ENCODE measurements around the gene DLG5. TPM values are rescaled to one million over a fixed set of nuclear protein-coding genes. Genes with fewer than 3 reads are reported as not detected.

Gene DLG5
- total RNA-seq, 1 experiment from 2014 or later, result 127 TPM

- CTCF ChIA-PET, result interaction anchor here (0.5 to 1.5 kb wide), 5 partner anchors 15 to 82 kb away, joined by 3 to 4 read pairs (median 3); no protein-coding TSS in a partner anchor
- TF ChIP-seq CTCF (IDR thresholded peaks at IDR 0.05; ENCODE audit: unreplicated experiment), result no peak
- H3K4me1 Mint-ChIP-seq (ENCODE audit: insufficient read depth, unreplicated experiment), result peaks cover 29% of the 10 kb centered on the region
- H3K27me3 Mint-ChIP-seq (ENCODE audit: insufficient read depth, unreplicated experiment), result no peaks in the 10 kb centered on the region
- intact Hi-C loops (cut with micrococcal nuclease), result loop anchor here (5.0 to 10.0 kb wide), 2 partner anchors 45 to 53 kb away; no protein-coding TSS in a partner anchor
- peaks cover 15% of the 10 kb centered on the region for H3K36me3 Mint-ChIP-seq (ENCODE audit: insufficient read depth, unreplicated experiment)
- no peaks in the 10 kb centered on the region for H3K9me3 Mint-ChIP-seq (ENCODE audit: unreplicated experiment)
- H3K4me3 Mint-ChIP-seq (ENCODE audit: unreplicated experiment), result peak overlapping the region; percentile 90
- H3K27ac Mint-ChIP-seq (ENCODE audit: low read depth, unreplicated experiment), result no peak overlapping the region
- BruUV-seq (replicated peaks), result TSS peak; percentile 40
- POLR2A ChIA-PET, result interaction anchor here (0.5 to 6.4 kb wide), 13 partner anchors 12 to 139 kb away, joined by 3 to 79 read pairs (median 4); no protein-coding TSS in a partner anchor
- no peak for DNase-seq (ENCODE audit: unreplicated experiment)
These were observed 1.1 kb upstream of the DLG5 start for GRCh38 chr10:77927402-77928246.

GRCh38 chr10:77925795-77926565 is 575 bp downstream of the DLG5 start:
- Mint-ChIP-seq H3K36me3 (ENCODE audit: insufficient read depth, unreplicated experiment) (peaks cover 23% of the 10 kb centered on the region), H3K4me3 (ENCODE audit: unreplicated experiment) (peak overlapping the region; percentile 90), H3K27ac (ENCODE audit: low read depth, unreplicated experiment) (peak overlapping the region; percentile 80), H3K27me3 (ENCODE audit: insufficient read depth, unreplicated experiment) (no peaks in the 10 kb centered on the region), H3K9me3 (ENCODE audit: unreplicated experiment) (no peaks in the 10 kb centered on the region), H3K4me1 (ENCODE audit: insufficient read depth, unreplicated experiment) (peaks cover 32% of the 10 kb centered on the region)
- ChIA-PET CTCF (interaction anchor here (0.5 to 2.1 kb wide), 14 partner anchors 14 to 94 kb away, joined by 3 to 7 read pairs (median 4); no protein-coding TSS in a partner anchor), POLR2A (interaction anchor here (0.6 to 6.4 kb wide), 27 partner anchors 13 to 104 kb away, joined by 3 to 79 read pairs (median 8); partner anchors contain the start of gene POLR3A)
- BruUV-seq (replicated peaks), result no TSS peak
- TF ChIP-seq CTCF (IDR thresholded peaks at IDR 0.05; ENCODE audit: unreplicated experiment), result no peak
- intact Hi-C loops (cut with micrococcal nuclease), result loop anchor here (1.0 to 10.0 kb wide), 3 partner anchors 46 to 80 kb away; no protein-coding TSS in a partner anchor
- peak; percentile 54 for DNase-seq (ENCODE audit: unreplicated experiment)

GRCh38 chr10:77925410-77925794 is 1.2 kb downstream of the DLG5 start:
- CTCF ChIA-PET, result interaction anchor here (0.8 to 2.1 kb wide), 8 partner anchors 13 to 79 kb away, joined by 3 to 7 read pairs (median 4); no protein-coding TSS in a partner anchor
- intact Hi-C loops (cut with micrococcal nuclease), result loop anchor here (5.0 to 10.0 kb wide), 2 partner anchors 47 to 51 kb away; no protein-coding TSS in a partner anchor
- H3K36me3 Mint-ChIP-seq (ENCODE audit: insufficient read depth, unreplicated experiment), result peaks cover 23% of the 10 kb centered on the region

More at GRCh38 chr10:77925410-77925794, 1.2 kb downstream of the DLG5 start:
- H3K27me3 Mint-ChIP-seq (ENCODE audit: insufficient read depth, unreplicated experiment), result no peaks in the 10 kb centered on the region
- no peak for DNase-seq (ENCODE audit: unreplicated experiment)
- peak overlapping the region; percentile 80 for H3K27ac Mint-ChIP-seq (ENCODE audit: low read depth, unreplicated experiment)
- no TSS peak for BruUV-seq (replicated peaks)
- peaks cover 38% of the 10 kb centered on the region for H3K4me1 Mint-ChIP-seq (ENCODE audit: insufficient read depth, unreplicated experiment)
- POLR2A ChIA-PET, result interaction anchor here (0.7 to 6.4 kb wide), 25 partner anchors 14 to 79 kb away, joined by 3 to 79 read pairs (median 8); no protein-coding TSS in a partner anchor
- H3K9me3 Mint-ChIP-seq (ENCODE audit: unreplicated experiment), result no peaks in the 10 kb centered on the region
- H3K4me3 Mint-ChIP-seq (ENCODE audit: unreplicated experiment), result peak overlapping the region; percentile 90
- TF ChIP-seq CTCF (IDR thresholded peaks at IDR 0.05; ENCODE audit: unreplicated experiment), result no peak

Data from MCF 10A (cell line).